Lower leg skin (tissue), 4 donors: Measurements from ENCODE around the gene MOBP. TPM values are rescaled to one million over a fixed set of nuclear protein-coding genes. Genes with fewer than 3 reads are reported as not detected.

Experiments used
- DNase-seq, 2 donors: peaks; one replicate each; pipeline ENCODE4 v3.0.0-alpha.2; 2019; ENCODE audit warnings: low spot score in 2 of 2
- H3K4me3 ChIP-seq: fragments of 200-600 bp; sonication (generic); 2 replicates; pipeline ENCODE4 v1.5.1; 2017; ENCODE audit warnings: mild to moderate bottlenecking, low read depth; ENCODE audit not compliant: poor library complexity, severe bottlenecking
- CTCF ChIP-seq, 3 donors: fragments of 450-650 bp; IDR thresholded peaks; one replicate each; pipeline ENCODE4 v1.5.1; 2016; ENCODE audit warnings: antibody characterized with exemption in 3 of 3, mild to moderate bottlenecking in 3 of 3, moderate library complexity in 2 of 3
- POLR2A ChIP-seq, 2 donors: fragments of 450-650 bp; IDR thresholded peaks; one replicate each; pipeline ENCODE4 v1.6.1; 2016 to 2017; ENCODE audit warnings: antibody characterized with exemption in 2 of 2, mild to moderate bottlenecking in 1 of 2, moderate library complexity in 1 of 2
- WGBS, 2 donors: methylation state at CpG; one replicate each; pipeline ENCODE4 v1.1.5; 2018; 5-methylcytosine and 5-hydroxymethylcytosine counted together
- intact Hi-C: fragments of 100-400 bp; cut with DNase I; formaldehyde crosslinking; loops from one replicate; pipeline ENCODE4 v1.15.0; 2023; ENCODE audit warnings: low total_unique reads
- total RNA-seq, 4 donors: library from RNA; depleted of rRNA; stranded (reverse); fragments of >200 nt; gene quantifications; one replicate each; pipeline ENCODE4 v1.1.0, GENCODE V29; 2016

Gene MOBP
- total RNA-seq, 4 donors from 2014 or later = 0.11 to 0.16 (median 0.13) TPM; not detected in 1

- no peak overlapping the region for H3K4me3 ChIP-seq
- 56 to 63% methylated on average over 1 of the region's 1 CpG for WGBS, 2 donors
- no peak for DNase-seq
- TF ChIP-seq POLR2A (IDR thresholded peaks at IDR 0.05) = no peak
- TF ChIP-seq CTCF (IDR thresholded peaks at IDR 0.05) = no peak
- intact Hi-C loops = no loop called here
These were observed 72.9 kb downstream of the MOBP start for GRCh38 chr3:39540162-39540921.

- no peak overlapping the region for H3K4me3 ChIP-seq
- DNase-seq = no peak
- WGBS, 2 donors = 61 to 71% methylated on average over 3 of the region's 3 CpGs
- intact Hi-C loops = no loop called here
- TF ChIP-seq POLR2A (IDR thresholded peaks at IDR 0.05) (no peak), CTCF (IDR thresholded peaks at IDR 0.05) (no peak)
These were observed 74.0 kb downstream of the MOBP start for GRCh38 chr3:39541442-39541841.

GRCh38 chr3:39541917-39542329 lies 74.4 kb downstream of the MOBP start:
- intact Hi-C loops = no loop called here
- DNase-seq = no peak
- H3K4me3 ChIP-seq = no peak overlapping the region
- 22 to 27% methylated on average over 5 of the region's 5 CpGs for WGBS, 2 donors
- no peak for TF ChIP-seq CTCF (IDR thresholded peaks at IDR 0.05)
- TF ChIP-seq POLR2A (IDR thresholded peaks at IDR 0.05) = no peak

DNA sequence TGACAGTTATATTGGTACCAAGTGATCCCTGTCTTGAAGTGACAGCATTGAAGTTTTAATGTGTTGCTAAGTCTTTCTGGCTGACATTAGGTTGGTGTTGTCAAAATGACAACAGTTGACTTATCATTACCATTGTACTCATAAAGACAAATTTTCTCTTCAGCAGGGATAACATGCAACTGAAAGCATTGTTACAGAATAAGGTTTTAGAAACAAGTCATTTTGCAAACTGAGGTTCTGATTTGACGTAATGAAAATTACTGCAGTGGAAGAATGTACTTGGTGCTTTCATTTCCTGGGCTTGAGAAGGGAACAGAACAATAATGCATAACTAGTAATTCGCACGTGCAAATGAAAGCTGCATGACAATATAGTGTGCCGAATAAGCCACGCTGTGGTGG lies 75.1 kb downstream of the MOBP start:
- intact Hi-C loops = no loop called here
- no peak overlapping the region for H3K4me3 ChIP-seq
- DNase-seq = no peak
- TF ChIP-seq POLR2A (IDR thresholded peaks at IDR 0.05) (no peak), CTCF (IDR thresholded peaks at IDR 0.05) (no peak)
- WGBS, 2 donors = 90 to 91% methylated on average over 5 of the region's 5 CpGs

DNA sequence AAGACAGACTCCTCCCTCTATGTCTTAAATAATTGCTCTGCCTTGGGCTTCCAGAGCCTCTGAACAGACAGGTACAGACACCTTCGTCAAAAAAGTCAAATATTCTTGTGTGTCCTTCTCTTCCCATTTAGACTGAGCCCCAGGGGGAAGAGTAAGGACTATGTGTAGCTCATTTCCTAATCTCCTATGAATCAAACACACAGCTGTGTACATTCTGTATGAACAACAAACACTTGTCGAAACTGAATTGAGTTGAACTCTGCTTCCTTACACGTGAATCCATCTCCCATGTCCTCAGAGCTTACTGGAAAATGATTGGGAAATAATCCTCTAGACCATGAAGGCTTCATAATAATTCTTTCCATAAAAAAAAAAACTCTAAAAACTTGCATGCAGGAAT lies 80.8 kb downstream of the MOBP start:
- WGBS, 2 donors = 34 to 44% methylated on average over 3 of the region's 3 CpGs
- intact Hi-C loops = no loop called here
- no peak overlapping the region for H3K4me3 ChIP-seq
- DNase-seq = no peak
- TF ChIP-seq CTCF (IDR thresholded peaks at IDR 0.05) (no peak), POLR2A (IDR thresholded peaks at IDR 0.05) (no peak)
